ENCODE results near the gene SUMO1. TPM values are rescaled to one million over a fixed set of nuclear protein-coding genes. Genes with fewer than 3 reads are reported as not detected.
A peak's percentile ranks its signal among the peaks of the same experiment; 100 is the strongest.
"Not testable (repeated sequence)": the region's sequence is repeated elsewhere in the genome, so short reads cannot be mapped to it uniquely, and the experiment has no call there.

SUMO1 gene
- total RNA-seq, 2 donors from 2014 or later, result 168 to 183 TPM

DNA sequence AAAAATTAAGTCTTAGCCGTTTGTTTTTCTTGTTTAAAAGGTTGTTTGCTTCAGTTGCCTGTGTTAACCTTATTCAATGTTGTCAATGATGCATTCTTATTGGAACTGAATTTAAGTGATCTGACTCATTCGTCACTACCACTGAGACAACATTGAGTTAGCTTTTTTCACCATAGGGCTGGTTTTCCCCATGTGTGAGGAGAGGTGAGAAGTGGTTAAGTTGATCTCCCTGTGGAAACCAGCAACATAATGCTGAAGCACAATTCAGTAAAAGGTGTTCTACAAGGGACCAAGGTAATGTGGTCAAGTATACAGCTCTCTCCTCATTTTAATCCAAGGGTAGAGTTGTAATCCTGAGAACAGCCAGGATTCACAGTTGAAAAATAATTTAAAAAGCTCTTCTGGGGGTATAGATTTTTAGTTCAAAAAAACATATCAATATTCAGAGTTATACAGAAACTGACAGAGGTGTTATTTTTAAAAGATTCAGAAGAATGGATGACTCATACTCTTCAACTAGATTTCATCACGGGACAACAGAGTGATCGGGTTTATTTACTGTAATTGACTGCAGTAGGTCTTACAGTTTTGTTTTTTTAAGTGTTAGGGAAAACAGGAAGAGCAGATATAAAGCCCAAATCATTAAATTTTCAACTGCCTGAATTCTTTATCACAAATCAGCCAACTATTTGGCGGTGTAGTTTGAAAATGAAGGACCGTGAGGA, 39.8 kb upstream of the SUMO1 start:
- Mint-ChIP-seq H3K27ac (peak overlapping the region; percentile 10), H3K27me3 (ENCODE audit: insufficient read depth) (no peaks in the 10 kb centered on the region), H3K36me3 (ENCODE audit: low read depth) (peaks cover 50% of the 10 kb centered on the region), H3K9me3 (no peaks in the 10 kb centered on the region), H3K4me1 (peaks cover 7% of the 10 kb centered on the region), H3K4me3 (no peak overlapping the region)
- Histone ChIP-seq H3K36me3 (ENCODE audit: control insufficient read depth, insufficient read depth, low read length) (peaks cover 65% of the 10 kb centered on the region), H3K4me1 (ENCODE audit: control insufficient read depth, insufficient read depth, low read length) (no peaks in the 10 kb centered on the region), H3K27ac (ENCODE audit: low read depth, low read length) (no peak overlapping the region), H3K9ac (ENCODE audit: extremely low read depth, low read length, poor library complexity, severe bottlenecking) (no peak overlapping the region), H3K9me3 (ENCODE audit: control insufficient read depth, low read length) (no peaks in the 10 kb centered on the region), H3K4me3 (ENCODE audit: low read length) (no peak overlapping the region), H3K27me3 (ENCODE audit: control insufficient read depth, insufficient read depth, low read length, poor library complexity, severe bottlenecking) (no peaks in the 10 kb centered on the region)
- DNase-seq, result peak; percentile 53
- WGBS, 2 experiments (ENCODE audit: insufficient coverage in 1 of 2, insufficient read length in 1 of 2), result 91% methylated on average over 4 to 5 of the region's 6 CpGs
- TF ChIP-seq, protein P1, sequence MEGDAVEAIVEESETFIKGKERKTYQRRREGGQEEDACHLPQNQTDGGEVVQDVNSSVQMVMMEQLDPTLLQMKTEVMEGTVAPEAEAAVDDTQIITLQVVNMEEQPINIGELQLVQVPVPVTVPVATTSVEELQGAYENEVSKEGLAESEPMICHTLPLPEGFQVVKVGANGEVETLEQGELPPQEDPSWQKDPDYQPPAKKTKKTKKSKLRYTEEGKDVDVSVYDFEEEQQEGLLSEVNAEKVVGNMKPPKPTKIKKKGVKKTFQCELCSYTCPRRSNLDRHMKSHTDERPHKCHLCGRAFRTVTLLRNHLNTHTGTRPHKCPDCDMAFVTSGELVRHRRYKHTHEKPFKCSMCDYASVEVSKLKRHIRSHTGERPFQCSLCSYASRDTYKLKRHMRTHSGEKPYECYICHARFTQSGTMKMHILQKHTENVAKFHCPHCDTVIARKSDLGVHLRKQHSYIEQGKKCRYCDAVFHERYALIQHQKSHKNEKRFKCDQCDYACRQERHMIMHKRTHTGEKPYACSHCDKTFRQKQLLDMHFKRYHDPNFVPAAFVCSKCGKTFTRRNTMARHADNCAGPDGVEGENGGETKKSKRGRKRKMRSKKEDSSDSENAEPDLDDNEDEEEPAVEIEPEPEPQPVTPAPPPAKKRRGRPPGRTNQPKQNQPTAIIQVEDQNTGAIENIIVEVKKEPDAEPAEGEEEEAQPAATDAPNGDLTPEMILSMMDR (conservative IDR thresholded peaks at IDR 0.05), result no peak

DNA sequence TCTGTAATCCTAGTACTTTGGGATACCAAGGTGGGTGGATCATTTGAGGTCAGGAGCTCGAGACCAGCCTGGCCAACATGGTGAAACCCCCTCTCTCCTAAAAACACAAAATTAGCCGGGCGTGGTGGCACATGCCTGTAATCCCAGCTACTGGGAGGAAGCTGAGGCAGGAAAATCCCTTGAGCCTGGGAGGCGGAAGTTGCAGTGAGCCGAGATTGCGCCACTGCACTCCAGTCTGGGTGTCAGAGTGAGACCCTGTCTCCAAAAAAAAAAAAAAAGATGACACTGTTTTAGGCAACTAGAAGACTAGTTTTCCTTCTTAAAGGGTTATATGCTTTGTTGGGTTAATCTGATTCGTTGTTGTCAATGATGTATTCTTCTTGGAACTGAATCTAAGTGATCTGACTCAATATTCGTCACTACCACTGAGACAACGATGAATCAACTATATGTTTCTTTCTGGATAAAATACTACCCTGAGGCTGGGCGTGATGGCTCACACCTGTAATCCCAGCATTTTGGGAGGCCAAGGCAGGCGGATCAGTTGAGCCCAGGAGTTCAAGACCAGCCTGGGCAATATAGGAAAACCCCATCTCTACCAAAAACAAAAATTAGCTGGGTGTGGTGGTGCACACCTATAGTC, 37.8 kb upstream of the SUMO1 start:
- not testable (repeated sequence) for H3K4me1 ChIP-seq (ENCODE audit: control insufficient read depth, insufficient read depth, low read length); H3K4me1 Mint-ChIP-seq; H3K9ac ChIP-seq (ENCODE audit: extremely low read depth, low read length, poor library complexity, severe bottlenecking); H3K4me3 ChIP-seq (ENCODE audit: low read length); H3K4me3 Mint-ChIP-seq; H3K9me3 ChIP-seq (ENCODE audit: control insufficient read depth, low read length); H3K27ac ChIP-seq (ENCODE audit: low read depth, low read length); H3K27me3 ChIP-seq (ENCODE audit: control insufficient read depth, insufficient read depth, low read length, poor library complexity, severe bottlenecking); H3K27me3 Mint-ChIP-seq (ENCODE audit: insufficient read depth); H3K9me3 Mint-ChIP-seq
- Mint-ChIP-seq H3K27ac (peak overlapping the region; percentile 35), H3K36me3 (ENCODE audit: low read depth) (peaks cover 35% of the 10 kb centered on the region)
- peaks cover 52% of the 10 kb centered on the region for H3K36me3 ChIP-seq (ENCODE audit: control insufficient read depth, insufficient read depth, low read length)
- peak; percentile 20 for DNase-seq
- WGBS, 2 experiments (ENCODE audit: insufficient coverage in 1 of 2, insufficient read length in 1 of 2), result 94 to 100% methylated on average over 7 to 11 of the region's 11 CpGs

DNA sequence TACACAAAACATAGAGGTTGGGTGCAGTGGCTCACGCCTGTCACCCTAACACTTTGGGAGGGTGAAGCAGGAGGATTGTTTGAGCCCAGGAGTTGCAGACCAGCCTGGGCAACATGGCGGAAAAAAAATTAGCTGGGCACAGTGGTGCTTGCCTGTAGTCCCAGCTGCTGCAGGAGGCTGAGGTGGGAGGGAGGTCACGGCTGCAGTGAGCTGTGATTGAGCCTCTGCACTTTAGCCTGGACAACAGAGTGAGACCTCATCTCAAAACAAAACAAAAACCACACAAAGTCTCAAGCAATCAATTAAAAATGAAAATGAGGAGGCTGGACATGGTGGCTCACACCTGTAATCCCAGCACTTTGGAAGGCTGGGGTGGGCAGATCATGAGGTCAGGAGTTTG, 32.1 kb upstream of the SUMO1 start:
- no peak overlapping the region for H3K4me3 ChIP-seq (ENCODE audit: low read length)
- Mint-ChIP-seq H3K27me3 (ENCODE audit: insufficient read depth) (no peaks in the 10 kb centered on the region), H3K36me3 (ENCODE audit: low read depth) (peaks cover 4% of the 10 kb centered on the region), H3K4me3 (no peak overlapping the region), H3K27ac (peak overlapping the region; percentile 44), H3K9me3 (no peaks in the 10 kb centered on the region), H3K4me1 (peaks cover 3% of the 10 kb centered on the region)
- no peak for DNase-seq
- no peaks in the 10 kb centered on the region for H3K4me1 ChIP-seq (ENCODE audit: control insufficient read depth, insufficient read depth, low read length)
- H3K27ac ChIP-seq (ENCODE audit: low read depth, low read length), result no peak overlapping the region
- TF ChIP-seq, protein P1 (conservative IDR thresholded peaks at IDR 0.05), result no peak
- H3K9me3 ChIP-seq (ENCODE audit: control insufficient read depth, low read length), result no peaks in the 10 kb centered on the region
- no peaks in the 10 kb centered on the region for H3K27me3 ChIP-seq (ENCODE audit: control insufficient read depth, insufficient read depth, low read length, poor library complexity, severe bottlenecking)
- 92 to 100% methylated on average over 2 to 3 of the region's 3 CpGs for WGBS, 2 experiments (ENCODE audit: insufficient coverage in 1 of 2, insufficient read length in 1 of 2)
- no peak overlapping the region for H3K9ac ChIP-seq (ENCODE audit: extremely low read depth, low read length, poor library complexity, severe bottlenecking)
- peaks cover 6% of the 10 kb centered on the region for H3K36me3 ChIP-seq (ENCODE audit: control insufficient read depth, insufficient read depth, low read length)
